ENCODE data around the gene ANKRD34A.

The ANKRD34A gene

DNA sequence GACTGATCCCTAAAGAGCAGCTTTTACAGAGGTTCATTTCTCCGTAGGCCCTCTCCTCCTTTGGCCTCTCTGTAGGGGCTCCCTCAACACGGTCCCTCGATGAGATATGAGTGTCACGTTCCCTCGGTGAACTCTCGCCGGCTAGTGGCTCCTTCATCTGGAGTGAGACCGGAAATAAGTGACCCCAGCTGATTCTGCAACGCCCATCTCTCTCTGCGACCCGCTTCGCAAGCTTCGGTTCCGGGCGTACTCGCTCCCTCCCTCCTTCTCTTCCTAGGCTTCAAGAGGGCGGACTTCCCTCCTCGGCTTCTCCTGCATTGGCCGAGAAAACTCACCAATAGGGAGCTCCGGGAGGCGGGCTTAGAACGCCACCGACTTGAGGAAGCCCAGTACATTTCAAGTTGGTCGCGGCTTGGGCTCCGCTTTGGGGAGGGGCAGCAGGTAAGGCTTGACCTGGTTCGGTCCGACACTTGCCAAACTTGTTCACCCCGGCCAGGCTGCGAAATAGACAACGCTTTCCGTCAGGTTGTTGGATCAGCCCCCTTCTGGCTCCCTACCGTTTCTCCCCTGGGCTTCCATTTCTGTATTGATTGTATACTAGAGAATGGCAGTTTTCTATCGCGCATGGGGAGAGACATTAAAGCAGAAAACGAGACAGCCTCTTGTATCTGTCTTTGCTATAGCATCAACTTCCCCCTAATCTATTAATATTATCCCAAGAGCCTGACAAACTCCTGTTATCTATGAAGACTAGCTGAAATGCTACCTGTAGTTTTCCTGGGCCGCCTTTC lies at the start of gene ANKRD34A, which contains the start of gene POLR3GL:
Gene ANKRD34A, minus strand, starts transcription at position 248 of the 791 bp plus-strand sequence. CDS start 2,816 bp downstream, outside the sequence.
Gene POLR3GL, plus strand, starts transcription at position 363 of the 791 bp plus-strand sequence. CDS start 10,176 bp downstream, outside the sequence.
- Histone ChIP-seq H3K27ac (peak within 1 kb of the TSS; percentile 78), H3K4me3 (peak within 1 kb of the TSS; percentile 91), H3K9me3 (ENCODE audit: low read depth, low read length) (no peaks in the 10 kb centered on the region), H3K36me3 (ENCODE audit: insufficient read depth, low read length) (peaks cover 6% of the 10 kb centered on the region; the same call in 1 of the 2 replicates), H3K9ac (ENCODE audit: insufficient read length) (peak within 1 kb of the TSS; percentile 80)
- peak; percentile 92 for TF ChIP-seq POLR2AphosphoS5 (IDR thresholded peaks at IDR 0.05; ENCODE audit: borderline replicate concordance, low read depth, low read length)
- TF ChIP-seq EZH2 (IDR thresholded peaks at IDR 0.05): no peak
- TF ChIP-seq FOXP2 (optimal IDR thresholded peaks at IDR 0.05; ENCODE audit: control extremely low read depth, extremely low read length, insufficient read depth): no peak
- peak; percentile 65 for DNase-seq (ENCODE audit: low read depth, low spot score)

DNA sequence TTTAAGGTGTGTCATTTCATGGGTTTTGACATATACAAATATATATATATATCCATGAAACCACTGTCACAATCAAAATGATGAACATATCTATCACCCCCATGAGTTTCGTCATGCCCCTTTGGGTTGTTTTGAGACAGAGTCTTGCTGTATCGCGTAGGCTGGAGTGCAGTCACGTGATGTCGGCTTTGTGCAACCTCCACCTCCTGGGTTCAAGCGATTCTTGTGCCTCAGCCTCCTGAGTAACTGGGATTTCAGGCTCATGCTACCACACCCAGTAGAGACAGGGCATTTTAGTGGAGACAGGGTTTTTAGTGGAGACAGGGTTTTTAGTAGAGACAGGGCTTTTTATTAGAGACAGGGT lies 49.2 kb upstream of the ANKRD34A start:
- DNase-seq (ENCODE audit: low read depth, low spot score): no peak
- Histone ChIP-seq H3K9ac (ENCODE audit: insufficient read length) (no peak overlapping the region), H3K36me3 (ENCODE audit: insufficient read depth, low read length) (no peaks in the 10 kb centered on the region), H3K27ac (no peak overlapping the region), H3K9me3 (ENCODE audit: low read depth, low read length) (no peaks in the 10 kb centered on the region), H3K4me3 (no peak overlapping the region)
- TF ChIP-seq FOXP2 (optimal IDR thresholded peaks at IDR 0.05; ENCODE audit: control extremely low read depth, extremely low read length, insufficient read depth) (no peak), POLR2AphosphoS5 (IDR thresholded peaks at IDR 0.05; ENCODE audit: borderline replicate concordance, low read depth, low read length) (no peak), EZH2 (IDR thresholded peaks at IDR 0.05) (no peak)

DNA sequence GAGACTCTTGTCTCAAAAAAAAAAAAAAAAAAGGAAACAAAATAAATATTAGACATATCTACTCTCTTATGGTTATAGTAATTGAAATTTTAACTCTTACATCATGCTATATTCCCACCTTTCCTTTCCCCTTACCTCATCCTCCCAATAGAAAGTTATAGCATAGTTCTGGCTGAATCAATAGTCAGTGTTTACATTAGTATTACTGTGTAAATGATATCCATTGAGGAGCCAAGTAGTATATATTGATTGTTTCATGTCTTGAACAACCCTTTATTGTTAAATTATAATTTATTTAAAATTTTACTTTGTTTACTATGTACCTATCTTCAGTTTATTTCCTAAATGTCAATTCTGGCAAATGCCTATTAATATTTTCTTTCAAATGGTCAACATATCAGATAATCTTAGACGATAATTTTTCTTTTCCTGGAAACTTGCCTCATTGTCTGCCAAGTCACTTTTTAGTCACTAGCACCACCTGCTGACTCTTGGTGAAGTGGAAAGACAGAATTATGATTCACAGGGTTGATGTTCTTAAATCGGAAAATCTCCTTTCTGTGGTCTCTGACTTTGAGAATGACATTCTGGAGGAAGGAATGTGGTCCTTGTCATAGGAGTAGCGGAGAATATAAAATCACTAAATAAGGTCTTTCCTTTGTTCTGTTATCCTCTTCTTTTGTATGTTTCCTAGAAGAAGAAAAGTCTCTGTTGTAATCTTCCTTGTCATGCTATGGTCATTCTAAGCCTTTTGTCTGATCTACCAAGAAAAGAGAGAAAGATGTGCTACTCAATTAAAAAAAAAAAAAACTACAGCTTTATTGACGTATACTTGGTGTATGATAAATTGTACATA lies 48.6 kb upstream of the ANKRD34A start:
- TF ChIP-seq FOXP2 (optimal IDR thresholded peaks at IDR 0.05; ENCODE audit: control extremely low read depth, extremely low read length, insufficient read depth) (no peak), POLR2AphosphoS5 (IDR thresholded peaks at IDR 0.05; ENCODE audit: borderline replicate concordance, low read depth, low read length) (no peak), EZH2 (IDR thresholded peaks at IDR 0.05) (no peak)

DNA sequence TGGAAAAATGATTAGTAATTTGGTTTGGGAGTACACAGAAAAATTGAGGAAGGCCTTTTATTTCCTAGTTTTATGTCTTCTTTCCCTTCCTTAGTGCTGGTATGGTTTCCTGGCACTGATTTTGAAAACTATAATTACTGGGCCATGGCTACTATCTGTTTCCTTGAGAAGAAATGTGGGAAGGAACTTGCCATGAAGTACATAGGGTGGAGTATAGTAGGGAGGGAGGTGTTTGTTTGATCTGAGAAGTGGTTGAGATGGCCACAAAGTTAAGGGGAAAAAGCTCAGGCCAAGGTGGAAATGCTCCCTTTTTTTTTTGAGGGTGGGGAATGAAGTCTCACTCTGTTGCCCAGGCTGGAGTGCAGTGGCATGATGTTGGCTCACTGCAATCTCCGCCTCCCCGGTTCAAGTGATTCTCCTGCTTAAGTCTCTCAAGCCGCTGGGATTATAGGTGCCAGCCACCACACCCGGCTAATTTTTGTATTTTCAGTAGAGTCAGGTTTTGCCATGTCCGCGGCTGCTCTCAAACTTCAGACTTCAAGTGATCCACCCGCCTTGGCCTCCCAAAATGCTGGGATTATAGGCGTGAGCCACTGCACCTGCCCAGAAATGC lies 45.9 kb upstream of the ANKRD34A start:
- Histone ChIP-seq H3K27ac (peak overlapping the region; percentile 26), H3K4me3 (no peak overlapping the region), H3K9ac (ENCODE audit: insufficient read length) (no peak overlapping the region), H3K36me3 (ENCODE audit: insufficient read depth, low read length) (no peaks in the 10 kb centered on the region), H3K9me3 (ENCODE audit: low read depth, low read length) (no peaks in the 10 kb centered on the region)
- TF ChIP-seq FOXP2 (optimal IDR thresholded peaks at IDR 0.05; ENCODE audit: control extremely low read depth, extremely low read length, insufficient read depth) (no peak), EZH2 (IDR thresholded peaks at IDR 0.05) (no peak), POLR2AphosphoS5 (IDR thresholded peaks at IDR 0.05; ENCODE audit: borderline replicate concordance, low read depth, low read length) (no peak)
- DNase-seq (ENCODE audit: low read depth, low spot score): no peak

More for the DNA sequence above, 48.6 kb upstream of the ANKRD34A start:
- Histone ChIP-seq H3K4me3 (no peak overlapping the region), H3K9ac (ENCODE audit: insufficient read length) (no peak overlapping the region), H3K36me3 (ENCODE audit: insufficient read depth, low read length) (no peaks in the 10 kb centered on the region), H3K27ac (no peak overlapping the region), H3K9me3 (ENCODE audit: low read depth, low read length) (no peaks in the 10 kb centered on the region)
- peak; percentile 52 for DNase-seq (ENCODE audit: low read depth, low spot score)

DNA sequence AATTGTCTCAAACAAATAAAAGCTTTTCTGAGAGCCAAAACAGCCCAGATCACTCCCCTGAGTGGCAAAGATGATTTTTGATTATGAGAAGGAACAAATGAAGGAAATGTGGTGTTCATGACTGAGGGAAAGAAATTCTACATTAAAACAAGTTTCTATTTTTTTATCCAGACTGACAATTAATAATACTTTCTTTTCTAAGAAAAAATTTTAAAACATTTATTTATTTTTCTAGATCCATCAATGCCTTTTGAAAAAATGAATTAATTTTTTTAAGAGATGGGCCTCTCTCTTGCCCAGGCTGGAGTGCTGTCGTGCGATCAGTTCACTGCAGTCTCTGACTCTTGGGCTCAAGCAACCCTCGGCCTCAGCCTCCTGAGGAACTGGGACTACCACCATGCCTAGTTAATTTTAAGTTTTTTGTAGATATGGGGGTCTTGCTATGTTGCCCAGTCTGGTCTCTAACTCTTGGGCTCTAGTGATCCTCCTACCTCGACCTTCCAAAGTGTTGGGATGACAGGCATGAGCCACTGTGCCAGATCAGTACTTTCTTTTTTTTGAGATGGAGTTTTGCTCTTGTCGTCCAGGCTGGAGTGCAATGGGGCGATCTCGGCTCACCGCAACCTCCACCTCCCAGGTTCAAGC lies 43.2 kb upstream of the ANKRD34A start:
- no peak overlapping the region for H3K27ac ChIP-seq
- no peaks in the 10 kb centered on the region for H3K36me3 ChIP-seq (ENCODE audit: insufficient read depth, low read length)
- DNase-seq (ENCODE audit: low read depth, low spot score): no peak
- no peak overlapping the region for H3K9ac ChIP-seq (ENCODE audit: insufficient read length)
- H3K4me3 ChIP-seq: no peak overlapping the region
- no peaks in the 10 kb centered on the region for H3K9me3 ChIP-seq (ENCODE audit: low read depth, low read length)
- no peak for TF ChIP-seq POLR2AphosphoS5 (IDR thresholded peaks at IDR 0.05; ENCODE audit: borderline replicate concordance, low read depth, low read length)
- TF ChIP-seq FOXP2 (optimal IDR thresholded peaks at IDR 0.05; ENCODE audit: control extremely low read depth, extremely low read length, insufficient read depth): no peak
- no peak for TF ChIP-seq EZH2 (IDR thresholded peaks at IDR 0.05)

DNA sequence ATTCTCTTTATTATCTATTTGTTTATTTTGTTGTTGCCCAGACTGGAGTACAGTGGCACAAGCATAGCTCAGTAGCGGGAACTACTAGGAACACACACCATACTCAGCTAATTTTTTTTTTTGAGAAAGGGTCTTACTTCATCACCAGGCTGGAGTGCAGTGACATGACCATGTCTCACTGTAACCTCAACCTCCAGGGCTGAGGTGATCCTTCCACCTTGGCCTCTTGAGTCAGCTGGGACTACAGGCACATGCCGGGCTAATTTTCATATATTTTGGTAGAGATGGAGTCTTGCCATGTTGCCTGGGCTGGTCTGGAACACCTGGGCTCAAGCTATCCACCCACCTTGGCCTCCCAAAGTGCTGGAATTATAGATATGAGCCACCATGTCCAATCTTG lies 37.3 kb upstream of the ANKRD34A start:
- Histone ChIP-seq H3K27ac (no peak overlapping the region), H3K9me3 (ENCODE audit: low read depth, low read length) (no peaks in the 10 kb centered on the region), H3K9ac (ENCODE audit: insufficient read length) (no peak overlapping the region), H3K36me3 (ENCODE audit: insufficient read depth, low read length) (no peaks in the 10 kb centered on the region), H3K4me3 (no peak overlapping the region)
- no peak for DNase-seq (ENCODE audit: low read depth, low spot score)
- no peak for TF ChIP-seq POLR2AphosphoS5 (IDR thresholded peaks at IDR 0.05; ENCODE audit: borderline replicate concordance, low read depth, low read length)
- TF ChIP-seq FOXP2 (optimal IDR thresholded peaks at IDR 0.05; ENCODE audit: control extremely low read depth, extremely low read length, insufficient read depth): no peak
- no peak for TF ChIP-seq EZH2 (IDR thresholded peaks at IDR 0.05)

DNA sequence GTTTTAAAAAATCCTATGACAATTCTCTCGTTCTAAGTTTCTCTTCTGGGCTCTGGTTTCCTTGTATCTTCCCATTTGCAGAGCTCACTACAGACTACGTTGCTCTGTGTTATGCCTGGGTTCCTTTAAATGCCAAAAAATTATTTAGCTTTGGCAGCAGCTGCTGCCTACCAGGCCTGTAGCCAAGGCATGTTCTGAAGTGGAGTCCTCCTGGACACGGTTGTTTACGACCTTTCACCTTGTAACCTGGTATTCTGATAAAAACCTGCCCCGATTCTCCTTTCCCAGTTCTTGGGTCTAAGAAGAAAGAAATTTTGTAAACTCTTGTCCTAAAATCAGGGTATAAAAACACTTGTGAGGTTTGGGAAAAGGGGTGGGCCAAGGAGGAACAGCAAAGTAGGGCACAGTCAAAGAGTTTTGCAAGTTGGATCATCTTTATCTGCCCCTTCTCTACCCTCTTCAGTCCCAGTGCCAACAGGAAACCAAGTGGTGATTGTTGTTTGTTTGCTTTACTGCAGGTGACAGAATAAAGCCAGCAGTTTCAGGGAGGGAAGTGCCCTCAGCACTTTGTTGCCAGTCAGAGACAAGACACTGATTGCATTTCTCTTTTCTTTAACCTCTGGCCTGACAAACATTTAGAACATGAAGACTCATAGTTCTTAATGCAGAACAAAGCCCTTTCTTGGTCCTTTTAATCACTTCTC lies 35.1 kb upstream of the ANKRD34A start:
- no peak for DNase-seq (ENCODE audit: low read depth, low spot score)
- Histone ChIP-seq H3K4me3 (no peak overlapping the region), H3K9me3 (ENCODE audit: low read depth, low read length) (no peaks in the 10 kb centered on the region), H3K27ac (no peak overlapping the region), H3K36me3 (ENCODE audit: insufficient read depth, low read length) (no peaks in the 10 kb centered on the region), H3K9ac (ENCODE audit: insufficient read length) (no peak overlapping the region)
- no peak for TF ChIP-seq POLR2AphosphoS5 (IDR thresholded peaks at IDR 0.05; ENCODE audit: borderline replicate concordance, low read depth, low read length)
- no peak for TF ChIP-seq FOXP2 (optimal IDR thresholded peaks at IDR 0.05; ENCODE audit: control extremely low read depth, extremely low read length, insufficient read depth)
- TF ChIP-seq EZH2 (IDR thresholded peaks at IDR 0.05): no peak

Measured in SK-N-MC (cell line).